Measurements from ENCODE around the gene B4GALT1.
A peak's percentile ranks its signal among the peaks of the same experiment; 100 is the strongest.
"Not testable (repeated sequence)": the region's sequence is repeated elsewhere in the genome, so short reads cannot be mapped to it uniquely, and the experiment has no call there.

The B4GALT1 gene

DNA sequence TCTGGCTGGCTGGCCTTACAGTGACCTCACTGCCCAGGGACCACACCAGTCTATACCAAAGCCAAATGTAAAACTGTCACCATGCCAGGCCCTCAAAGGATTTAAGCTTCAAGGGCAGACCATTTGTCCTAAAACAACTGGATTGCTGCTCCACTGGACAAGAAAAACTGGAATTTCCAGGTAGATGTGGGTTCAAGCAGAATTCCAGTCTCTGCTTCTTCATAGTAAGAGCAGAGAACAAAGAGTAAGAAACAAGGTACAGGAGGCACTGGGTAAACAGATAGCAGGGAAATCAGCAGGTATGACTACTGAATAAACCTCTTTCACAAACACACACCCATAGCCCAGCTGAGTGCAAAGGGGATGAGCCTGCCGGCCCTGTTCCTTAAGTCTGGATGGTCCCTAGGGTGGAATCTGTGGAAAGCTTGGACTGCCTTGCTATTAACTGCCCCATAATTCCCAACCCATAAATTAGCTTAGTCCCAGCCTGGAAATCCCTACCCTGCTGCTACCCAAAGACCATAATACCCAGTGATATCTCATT, 5.5 kb downstream of the B4GALT1 start:
- no peak for DNase-seq

DNA sequence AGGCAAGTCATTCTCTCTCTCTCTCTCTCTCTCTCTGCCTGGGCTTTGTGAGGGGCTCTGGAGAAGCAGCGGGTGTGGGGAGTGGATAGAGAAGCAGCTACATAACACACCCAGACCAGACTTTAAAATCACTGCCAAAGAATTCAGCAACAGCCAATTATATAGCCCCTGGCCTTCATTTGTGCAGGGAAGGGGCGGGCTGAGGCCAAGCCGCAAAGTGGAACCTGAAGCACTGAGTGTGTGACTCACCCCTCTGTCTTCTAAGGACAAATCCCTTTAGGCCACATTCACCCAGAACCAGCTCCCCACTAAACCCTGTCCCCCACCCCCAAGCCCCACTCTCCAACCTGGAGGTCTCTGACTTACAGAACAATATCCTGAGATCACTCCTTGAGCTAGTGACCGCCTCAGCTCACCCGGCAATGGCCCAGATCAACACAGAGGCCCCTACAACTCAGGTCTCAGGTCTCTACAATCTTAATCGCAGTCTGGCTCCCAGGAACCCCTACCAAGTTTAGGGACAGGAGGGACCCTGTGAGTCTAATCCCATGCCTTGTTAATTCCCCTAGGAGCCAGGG, 6.0 kb downstream of the B4GALT1 start:
- DNase-seq: peak; percentile 79

DNA sequence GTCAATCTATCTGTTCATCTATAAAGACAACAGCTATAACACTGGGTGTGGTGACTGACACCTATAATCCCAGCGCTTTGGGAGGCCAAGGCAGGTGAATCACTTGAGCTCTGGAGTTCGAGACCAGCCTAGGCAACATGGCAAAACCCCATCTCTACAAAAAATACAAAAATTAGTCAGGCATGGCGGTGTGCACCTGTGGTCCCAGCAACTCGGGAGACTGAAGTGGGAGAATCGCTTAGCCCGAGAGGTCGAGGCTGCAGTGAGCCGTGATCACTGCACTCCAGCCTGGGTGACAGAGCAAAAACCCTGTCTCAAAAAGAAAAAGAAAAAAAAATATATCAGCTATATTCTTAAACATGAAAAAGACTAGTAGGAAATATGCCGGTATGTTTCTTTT, 6.7 kb downstream of the B4GALT1 start:
- DNase-seq: not testable (repeated sequence)

- peak; percentile 84 for DNase-seq
Observed at GRCh38 chr9:33159777-33160127, 7.4 kb downstream of the B4GALT1 start.

GRCh38 chr9:33158843-33159776, 8.0 kb downstream of the B4GALT1 start:
- peak; percentile 74 for DNase-seq

DNA sequence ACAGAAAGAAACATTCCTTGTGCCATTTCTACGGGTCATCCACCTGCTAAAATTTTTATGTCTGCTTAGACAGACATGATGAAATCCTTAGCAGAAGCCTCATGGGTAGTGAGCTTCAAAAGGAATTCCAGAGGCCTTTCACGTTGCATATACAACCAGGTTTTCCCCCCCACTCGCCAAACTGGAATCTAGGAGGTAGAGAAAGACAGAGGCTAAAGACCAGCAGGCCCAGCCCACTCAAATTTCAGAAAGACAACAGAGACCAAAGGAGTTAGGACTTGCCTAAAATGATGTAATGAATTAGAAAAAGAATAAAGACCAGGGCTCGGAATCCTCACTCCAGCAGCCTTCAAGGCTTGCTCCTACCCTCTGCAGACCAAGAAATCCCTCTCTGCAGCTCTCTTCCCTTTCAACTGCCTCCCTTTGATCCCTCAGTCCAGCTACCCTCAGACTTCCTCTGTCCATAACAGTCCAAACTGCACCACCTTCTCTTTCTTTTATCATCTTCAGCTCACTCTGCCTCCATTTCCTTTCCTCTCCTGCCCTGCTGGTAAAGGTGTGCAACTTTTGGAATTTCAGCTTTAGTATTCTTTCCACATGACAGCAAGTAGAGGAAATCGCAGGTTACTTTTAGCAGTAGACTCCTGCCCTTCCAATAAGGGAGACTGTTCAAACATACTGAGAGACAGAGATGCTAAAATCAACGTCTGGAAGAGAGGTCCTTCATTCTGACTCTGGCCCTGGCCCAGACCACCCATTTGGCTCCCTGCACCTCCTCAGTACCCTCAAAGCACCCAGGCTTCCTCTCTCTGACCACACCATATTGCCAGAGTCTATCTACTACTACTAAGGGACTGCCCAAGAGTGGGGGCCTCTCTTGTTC, 8.9 kb downstream of the B4GALT1 start:
- no peak for DNase-seq

GRCh38 chr9:33155393-33155792, 11.7 kb downstream of the B4GALT1 start:
- DNase-seq: no peak

DNA sequence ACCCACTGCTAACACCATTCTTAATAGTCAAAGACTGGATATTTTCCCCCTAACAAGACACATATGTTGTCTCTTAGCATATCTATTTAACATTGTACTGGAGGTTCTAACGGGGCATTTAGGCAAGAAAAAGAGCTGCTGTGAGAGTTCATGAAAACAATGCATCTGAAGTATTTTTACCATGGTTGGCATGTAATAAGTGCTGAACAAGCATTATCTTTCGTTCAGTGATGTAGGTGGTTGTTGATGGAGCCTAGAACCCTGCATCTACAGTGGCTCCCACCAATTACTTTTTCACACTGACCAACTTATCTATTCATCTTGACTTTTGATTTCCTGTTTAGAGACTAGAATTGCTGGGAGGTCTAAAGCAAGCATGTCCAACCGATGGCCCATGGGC, 12.8 kb downstream of the B4GALT1 start:
- no peak for DNase-seq

DNA sequence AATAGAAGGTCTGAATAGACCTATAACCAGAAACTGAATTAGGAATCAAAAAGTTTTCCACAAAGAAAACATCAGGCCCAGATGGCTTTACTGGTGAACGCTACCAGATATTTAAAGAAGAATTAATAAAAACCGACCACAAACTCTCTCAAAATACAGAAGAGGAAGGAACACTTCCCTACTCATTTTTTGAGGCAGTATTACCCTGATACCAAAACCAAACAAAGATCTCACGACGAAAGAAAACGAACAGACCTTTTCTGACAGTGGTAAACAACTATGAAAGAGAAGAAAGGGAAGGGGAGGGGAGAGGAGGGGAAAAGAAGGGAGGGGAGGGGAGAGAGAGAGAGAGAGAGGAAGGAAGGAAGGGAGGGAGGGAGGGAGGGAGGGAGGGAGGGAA, 13.5 kb downstream of the B4GALT1 start:
- no peak for DNase-seq

DNA sequence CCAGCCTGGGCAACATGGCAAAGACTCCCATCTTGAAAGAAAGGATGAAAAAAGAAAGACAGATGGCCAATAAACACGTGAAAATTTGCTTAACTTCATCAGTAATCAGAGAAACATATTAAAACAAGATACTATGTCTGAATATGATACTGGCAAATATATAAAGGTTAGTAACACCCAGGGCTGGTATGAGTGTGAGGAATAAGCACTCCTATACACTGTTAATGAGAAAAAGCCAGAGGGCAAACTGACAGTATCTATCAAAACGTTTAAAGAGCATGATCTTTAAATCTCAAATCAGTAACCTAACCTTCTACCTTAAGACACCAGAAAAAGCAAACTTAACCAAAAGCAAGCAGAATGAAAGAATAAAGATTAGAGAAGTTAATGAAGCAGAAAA, 14.1 kb downstream of the B4GALT1 start:
- no peak for DNase-seq

GRCh38 chr9:33151601-33152000, 15.5 kb downstream of the B4GALT1 start:
- DNase-seq: no peak

DNA sequence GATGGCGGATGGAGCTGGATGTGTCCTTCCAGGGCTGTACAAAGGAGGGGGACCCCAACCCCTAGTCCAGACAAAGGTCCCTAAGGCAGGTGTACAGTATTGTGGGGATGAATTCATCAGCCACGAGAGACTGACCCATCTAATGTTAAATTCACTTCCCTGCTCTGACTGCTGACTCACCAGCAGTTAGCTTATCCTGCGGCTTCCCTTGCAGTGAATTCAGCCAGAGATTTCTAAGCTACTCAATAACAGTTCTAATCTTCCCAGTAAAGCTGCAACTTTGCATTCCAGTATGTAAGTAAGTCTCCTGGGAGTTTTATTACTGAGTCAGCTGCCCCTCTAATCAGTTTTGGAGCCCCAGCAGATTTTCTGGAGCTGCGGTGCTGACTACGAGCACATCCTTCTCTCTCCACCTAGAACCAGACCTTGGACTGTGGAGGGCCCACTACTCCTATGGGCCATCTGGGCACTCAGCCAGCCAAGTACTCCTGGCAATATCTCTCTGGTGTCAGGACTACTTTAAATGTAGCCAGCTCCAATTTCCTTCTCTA, 16.1 kb downstream of the B4GALT1 start:
- peak; percentile 47 for DNase-seq

GRCh38 chr9:33148367-33149014, 18.6 kb downstream of the B4GALT1 start:
- no peak for DNase-seq

DNA sequence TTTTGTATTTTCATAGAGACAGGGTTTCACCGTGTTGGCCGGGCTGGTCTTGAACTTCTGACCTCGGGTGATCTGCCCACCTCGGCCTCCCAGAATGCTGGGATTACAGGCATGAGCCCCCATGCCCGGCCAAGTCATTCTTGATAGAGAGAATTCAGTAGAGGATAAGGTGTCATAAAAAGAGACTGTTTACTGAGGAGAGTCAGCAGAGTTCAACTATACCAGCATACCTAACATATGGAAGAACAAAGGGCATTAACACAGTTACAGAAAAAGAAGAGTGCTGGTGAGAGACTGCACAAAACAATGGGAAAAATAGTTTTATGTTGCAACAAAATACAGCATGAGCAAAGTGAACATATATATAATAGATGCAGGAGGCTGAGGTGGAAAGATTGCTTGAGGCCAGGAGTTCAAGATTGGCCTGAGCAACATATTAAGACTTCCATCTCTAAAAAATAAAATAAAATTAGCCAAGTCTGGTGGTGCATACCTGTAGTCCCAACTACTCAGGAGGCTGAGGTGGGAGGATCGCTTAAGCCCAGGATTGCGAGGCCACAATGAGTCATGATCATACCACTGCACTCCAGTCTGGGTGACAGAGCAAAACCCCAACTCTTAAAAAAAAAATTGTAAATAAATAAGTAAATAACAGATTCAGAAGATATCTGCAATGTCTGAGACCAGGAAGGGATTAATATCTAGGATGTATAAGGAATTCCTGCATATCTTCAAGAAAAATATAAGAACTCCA, 19.5 kb downstream of the B4GALT1 start:
- DNase-seq: peak; percentile 62

- DNase-seq: peak; percentile 25
Observed at GRCh38 chr9:33146298-33146697, 20.8 kb downstream of the B4GALT1 start.

- peak; percentile 36 for DNase-seq
Observed at GRCh38 chr9:33144551-33144950, 22.6 kb downstream of the B4GALT1 start.

GRCh38 chr9:33143241-33143661, 23.9 kb downstream of the B4GALT1 start:
- peak; percentile 50 for DNase-seq

DNA sequence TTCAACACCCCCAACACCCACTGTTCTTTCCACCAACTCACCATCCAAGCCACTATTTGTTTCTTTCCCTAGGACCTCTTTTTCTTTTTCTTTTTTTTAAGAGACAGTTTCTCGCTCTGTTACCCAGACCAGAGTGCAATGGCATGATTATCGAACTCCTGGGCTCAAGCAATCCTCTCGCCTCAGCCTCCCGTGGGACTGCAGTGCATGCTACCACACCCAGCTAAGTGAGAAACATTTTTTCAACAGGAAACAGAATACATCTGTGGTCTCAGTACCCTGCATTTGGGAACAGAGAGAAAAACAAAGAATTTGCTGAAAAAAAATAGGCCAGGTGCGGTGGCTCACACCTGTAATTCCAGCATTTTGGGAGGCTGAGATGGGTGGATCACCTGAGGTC, 24.6 kb downstream of the B4GALT1 start:
- peak; percentile 46 for DNase-seq

DNA sequence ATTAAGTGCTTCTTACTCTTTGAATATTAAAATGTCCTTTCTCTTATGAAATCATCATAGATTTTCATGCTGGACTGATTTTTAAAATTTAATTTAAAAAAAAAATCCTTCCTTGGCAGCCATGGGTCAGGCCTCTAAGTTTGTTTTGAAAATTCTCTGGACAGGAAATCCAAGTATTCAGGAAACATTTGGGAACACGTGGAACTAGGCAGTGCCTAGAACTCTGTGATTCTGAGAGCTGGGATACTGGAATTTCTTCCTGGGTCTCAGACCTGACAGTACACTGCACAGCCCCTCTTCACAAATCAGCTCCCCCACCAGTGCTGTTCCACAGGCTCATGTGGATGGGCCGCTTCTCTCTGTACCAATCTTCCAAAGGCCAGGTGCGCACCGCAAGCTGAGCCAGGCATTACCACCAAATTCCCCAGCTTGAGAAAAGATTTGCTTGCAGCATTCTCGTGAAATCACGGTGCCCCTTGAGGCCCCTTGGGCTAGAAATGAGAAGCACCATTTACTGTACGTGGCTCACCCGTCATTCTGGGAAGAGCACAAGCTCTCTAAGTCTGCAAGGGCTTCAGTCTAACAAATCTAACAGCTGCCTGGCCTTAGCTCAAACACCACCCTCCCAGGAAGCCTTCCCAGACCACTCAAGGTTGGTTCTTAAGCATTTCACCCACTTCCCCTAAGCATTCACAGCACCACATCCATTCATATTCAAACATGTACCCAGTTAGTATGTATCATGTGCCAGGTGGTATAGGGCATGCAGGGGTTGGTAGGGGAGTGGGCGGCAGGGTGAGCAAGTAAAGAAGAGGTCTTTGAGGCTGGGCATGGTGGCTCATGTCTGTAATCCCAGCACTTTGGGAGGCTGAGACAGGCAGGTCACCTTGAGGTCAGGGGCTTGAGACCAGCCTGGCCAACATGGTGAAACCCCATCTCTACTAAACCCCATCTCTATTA, 26.5 kb downstream of the B4GALT1 start:
- peak; percentile 64 for DNase-seq

Measured in activated effector memory CD4-positive, alpha-beta T cell treated with anti-CD3 and anti-CD28 coated beads, Interleukin-2, amount 50 U/mL, for 16 hours (primary cell).